HG02610 (cell line): ENCODE data around the gene TC2N.
"Not testable (repeated sequence)": the region's sequence is repeated elsewhere in the genome, so short reads cannot be mapped to it uniquely, and the experiment has no call there.

Experiments used
- ATAC-seq: cut with Tn5 transposase; IDR thresholded peaks from one replicate; pipeline ENCODE4 v1.9.1; 2021; ENCODE audit warnings: mild to moderate bottlenecking, moderate library complexity; ENCODE audit not compliant: unreplicated experiment

The TC2N gene

DNA sequence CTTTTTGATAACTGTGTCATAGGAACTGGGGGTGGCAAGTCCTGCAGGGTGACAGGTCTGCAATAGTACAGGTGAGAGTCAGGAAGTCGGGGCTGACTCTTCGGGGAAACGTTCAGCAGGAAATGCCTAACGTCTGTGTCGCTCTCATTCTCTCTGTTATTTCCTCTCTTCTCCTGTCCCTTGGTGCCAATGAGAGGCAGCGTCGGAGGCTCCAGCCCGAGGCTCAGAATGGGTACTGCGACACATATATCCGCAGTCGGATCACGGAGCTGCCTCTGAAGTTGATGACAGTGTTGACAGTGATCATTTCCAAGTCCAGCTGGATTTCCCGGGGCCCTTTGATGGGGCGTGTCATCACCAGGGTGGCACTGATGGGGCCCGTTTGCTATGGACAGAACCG, 2.7 kb upstream of the TC2N start:
- ATAC-seq: no peak

DNA sequence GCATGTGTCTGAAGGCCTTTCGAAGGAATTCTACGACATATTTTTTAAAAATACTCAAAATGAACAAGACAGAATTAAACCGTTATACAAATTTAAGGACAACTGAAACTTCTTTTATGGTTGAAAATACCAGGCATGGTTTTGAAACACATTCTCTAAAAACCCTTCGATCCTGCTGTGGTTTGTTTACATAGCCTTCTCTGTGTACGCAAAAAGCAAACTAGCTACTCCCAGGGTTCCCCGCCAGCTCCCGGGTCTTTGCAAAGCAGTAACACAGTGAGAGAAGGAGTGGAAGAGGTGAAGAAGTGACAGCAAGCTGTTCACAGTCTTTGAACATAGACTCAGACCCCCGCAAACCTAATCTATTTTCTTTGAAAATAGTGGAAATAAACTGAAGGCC, 2.2 kb upstream of the TC2N start:
- no peak for ATAC-seq

DNA sequence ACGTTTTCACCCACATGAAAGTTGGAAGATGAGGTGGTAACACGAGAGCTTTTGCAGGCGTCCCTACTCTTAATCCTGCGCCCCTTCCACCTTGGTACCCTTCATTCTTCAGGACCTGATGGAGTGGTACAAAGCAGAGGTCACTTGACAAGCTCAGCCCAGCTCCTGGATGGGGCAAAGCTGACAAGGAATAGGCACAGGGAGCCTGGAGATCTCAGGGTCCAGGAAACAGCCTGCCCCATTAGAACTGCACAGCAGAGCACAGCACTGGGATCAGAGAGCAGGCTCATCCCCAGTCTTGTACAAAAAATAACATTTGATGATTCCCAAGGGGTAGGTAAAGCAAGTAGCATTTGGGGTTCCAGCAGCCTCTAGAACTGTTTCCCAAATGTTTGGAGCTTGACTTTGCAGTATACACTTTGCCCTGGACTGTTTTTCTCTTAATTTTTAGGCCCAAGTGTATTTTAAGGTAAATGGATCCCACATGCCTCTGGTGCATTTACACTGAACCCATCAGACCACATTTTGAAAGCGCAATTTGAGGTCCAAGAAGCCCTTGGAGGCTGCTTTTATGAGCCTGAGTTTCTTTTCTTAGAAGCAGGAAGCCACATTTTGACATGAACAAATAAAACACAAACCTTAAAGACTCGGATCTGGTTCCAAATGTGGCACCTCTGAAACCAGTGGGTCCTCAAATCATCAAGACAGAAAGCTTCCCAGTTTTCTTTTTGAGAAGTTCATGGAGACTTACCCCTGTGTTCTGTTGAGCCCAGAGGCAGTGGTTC, 633 bp downstream of the TC2N start:
- no peak for ATAC-seq

DNA sequence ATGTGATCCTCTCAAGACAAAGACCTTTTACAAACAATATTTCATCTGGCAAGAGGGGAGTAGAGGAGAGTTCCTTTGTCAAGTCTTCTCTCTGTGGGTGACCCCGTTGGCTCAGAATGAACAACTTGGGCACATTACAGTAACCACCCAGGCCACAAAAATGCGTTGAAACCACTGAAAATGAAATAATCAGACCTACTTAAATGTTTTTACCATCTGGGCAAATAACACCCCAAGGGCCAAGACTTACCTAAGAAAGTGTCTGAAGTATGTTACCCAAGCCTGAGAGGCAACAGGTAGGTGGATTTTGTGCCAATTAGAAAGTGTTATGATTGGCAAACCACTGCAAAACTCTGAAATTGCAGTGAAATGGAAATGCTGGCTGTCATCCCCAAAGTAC, 1.3 kb downstream of the TC2N start:
- no peak for ATAC-seq

DNA sequence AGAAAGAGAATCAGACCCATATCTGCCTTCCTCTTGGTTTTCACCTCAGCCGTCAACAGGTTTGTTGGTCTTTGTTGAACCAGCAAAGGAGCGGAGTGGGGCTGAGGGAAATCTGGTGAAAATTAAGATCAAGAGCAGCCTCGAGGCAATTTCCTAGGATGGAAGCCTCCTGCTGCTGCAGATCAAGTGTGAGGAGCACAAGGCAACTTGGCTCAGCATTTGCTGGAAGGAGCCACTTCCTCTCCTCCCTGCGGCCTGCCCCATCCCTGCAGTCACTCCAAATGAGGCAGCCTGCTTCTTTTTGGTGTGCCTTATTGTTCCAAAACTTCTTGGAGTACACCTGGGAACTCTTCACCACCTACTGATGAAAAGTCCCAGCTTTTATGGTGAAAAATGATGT, 4.9 kb downstream of the TC2N start:
- ATAC-seq: no peak

DNA sequence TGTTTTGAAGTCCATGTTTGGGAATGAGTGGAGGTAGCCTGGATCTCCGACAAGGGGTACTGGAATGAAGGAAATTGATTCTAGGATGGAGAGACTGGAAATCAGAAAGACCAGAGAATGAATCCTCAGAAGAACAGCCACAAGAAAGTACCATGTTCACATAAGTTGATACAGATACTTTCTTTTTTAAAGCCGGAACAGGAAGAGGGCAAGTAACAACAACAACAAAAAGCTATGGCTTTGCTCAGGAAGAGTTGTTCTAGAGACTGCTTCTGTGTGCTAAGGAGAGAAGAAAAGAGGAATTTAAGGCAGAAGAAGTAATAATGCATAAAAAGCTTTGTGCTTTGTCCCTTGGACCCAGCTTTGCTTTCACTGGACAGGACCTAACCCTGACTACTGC, 6.2 kb downstream of the TC2N start:
- no peak for ATAC-seq

DNA sequence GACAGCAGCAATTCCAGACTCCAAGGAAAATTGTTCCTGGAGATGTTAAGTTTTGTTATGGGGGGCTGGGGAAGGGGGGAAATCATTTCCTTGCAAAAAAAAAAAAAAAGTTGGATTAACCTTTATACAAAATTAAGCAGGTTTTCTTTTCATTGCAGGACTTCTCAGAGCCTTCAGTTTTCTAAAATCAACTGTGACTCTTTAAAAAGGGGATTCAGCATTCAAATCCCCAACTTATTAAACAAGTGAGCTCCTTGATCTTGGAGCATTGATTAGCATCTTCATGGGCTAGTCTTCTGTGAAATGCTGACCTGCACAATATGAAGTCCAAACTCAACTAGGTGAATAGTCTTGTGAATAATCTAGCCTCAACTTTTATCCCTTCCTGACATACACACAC, 7.1 kb downstream of the TC2N start:
- ATAC-seq: no peak

DNA sequence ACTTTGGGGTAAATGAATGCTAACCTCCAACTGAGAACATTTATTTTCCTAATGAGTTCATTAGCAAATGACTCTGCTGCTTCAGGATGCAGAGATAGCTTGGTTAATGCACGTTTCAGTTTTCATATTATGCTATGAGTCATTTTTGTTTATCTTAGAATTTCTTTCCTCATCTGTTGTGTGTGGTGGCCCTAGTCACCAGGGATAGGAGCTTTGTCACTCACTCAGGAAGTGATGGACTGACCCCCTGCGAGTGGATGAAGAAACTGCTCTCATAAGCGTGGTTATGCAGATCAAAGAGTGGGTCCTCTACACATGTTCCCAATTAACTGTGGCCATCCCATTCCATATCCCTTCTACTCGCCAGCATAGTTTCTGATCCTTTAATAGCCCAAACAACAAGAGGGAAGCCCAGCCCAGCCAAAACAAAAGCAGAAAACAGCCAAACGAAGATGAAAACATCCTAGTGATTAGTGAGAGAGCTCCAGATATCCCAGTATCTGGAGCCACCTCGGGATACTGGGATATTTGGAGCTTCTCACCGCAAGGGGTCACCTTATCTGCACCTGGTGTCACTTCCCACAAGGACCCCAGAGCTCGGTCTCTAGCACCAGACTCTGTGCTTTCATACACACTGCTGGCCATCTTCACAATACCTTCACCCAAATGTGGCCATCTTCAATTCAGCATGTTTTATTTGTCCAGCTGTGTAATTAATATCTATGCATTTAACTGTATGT, 8.6 kb downstream of the TC2N start:
- ATAC-seq: peak; percentile 86

DNA sequence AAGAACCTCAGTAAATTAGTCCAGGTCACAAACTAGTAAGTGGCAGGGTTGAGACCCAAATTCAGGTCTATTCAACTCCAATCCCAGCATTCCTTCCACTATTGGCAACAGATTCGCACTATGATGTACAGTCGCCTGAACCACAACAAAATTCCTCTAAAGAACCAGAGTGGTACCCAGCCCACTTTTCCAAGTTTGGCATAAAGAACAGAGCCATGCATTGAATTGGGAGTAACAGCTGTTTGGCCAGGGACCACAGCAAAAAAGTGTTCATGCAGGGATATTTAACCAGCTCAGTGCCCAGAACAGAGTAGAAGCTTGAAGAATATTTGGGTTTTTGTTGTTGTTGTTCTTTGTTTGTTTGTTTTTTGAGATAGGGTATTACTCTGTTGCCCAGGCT, 9.7 kb downstream of the TC2N start:
- ATAC-seq: no peak

DNA sequence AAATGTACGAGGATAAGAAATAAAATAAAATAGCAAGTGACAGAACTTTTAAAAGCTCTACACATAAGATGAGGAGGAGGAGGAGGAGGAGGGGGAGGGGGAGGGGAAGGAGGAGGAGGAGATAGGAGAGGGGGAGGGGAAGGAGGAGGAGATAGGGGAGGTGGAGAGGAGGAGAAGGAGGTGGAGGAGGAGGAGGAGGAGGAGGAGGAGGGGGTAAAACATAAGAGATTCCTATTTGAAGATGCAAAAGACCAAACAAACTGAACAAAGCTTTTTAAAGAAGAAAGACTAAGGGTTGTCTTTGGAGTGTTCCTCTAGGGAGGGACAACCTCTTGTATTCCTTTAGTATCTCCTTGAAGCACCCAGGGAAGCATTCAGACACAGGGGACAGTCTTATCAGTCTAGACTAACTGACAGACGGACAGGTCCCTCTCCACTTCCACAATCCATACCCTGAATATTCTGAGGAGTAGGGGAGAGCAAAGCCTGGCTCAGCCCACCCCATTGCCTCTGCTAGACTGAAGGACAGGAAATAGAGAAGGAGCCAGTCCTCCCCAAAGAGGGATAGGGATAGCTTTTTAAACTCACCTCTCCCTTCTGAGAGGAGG, 12.9 kb downstream of the TC2N start:
- ATAC-seq: no peak

DNA sequence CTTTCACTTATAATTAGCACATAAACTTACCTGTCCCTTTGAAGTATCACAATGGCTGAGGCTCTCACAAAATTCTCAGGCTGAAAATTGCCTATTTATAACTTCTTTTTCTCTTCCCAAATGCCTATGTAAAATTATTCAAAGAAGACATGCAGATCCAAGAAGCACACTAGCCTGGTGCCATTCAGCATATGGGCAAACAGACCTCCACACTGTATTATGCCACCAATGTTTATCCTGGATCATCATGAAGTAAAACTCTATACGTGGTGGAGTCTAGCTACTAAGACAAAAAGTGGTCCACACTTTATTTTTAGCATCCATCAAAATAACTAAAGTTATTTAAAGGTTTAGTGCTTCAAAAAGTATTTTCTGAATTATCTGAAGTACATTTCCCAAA, 15.8 kb downstream of the TC2N start:
- no peak for ATAC-seq

DNA sequence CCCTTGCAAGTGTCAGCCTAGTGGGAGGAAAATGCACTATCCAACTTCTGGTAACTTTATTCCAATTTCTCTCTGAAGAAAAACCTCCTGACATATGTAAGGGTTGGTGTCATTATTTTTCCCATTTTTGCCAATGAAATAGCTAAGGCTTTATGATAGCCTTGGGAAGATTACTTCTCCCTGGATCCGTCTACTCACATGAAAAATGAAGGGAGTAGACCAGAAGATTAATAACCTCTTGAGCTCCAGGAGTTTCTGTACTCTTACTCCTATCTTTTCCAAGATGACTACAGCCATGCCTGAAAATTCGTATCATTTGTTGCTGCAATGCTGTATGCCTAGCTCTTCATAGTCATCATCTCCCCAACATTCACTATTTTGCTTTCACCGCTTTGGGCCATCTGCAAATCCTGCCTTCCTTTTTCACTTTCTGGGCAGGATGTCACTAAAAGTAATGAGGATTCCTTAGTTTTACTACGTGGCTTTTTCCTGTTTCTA, 18.8 kb downstream of the TC2N start:
- no peak for ATAC-seq

DNA sequence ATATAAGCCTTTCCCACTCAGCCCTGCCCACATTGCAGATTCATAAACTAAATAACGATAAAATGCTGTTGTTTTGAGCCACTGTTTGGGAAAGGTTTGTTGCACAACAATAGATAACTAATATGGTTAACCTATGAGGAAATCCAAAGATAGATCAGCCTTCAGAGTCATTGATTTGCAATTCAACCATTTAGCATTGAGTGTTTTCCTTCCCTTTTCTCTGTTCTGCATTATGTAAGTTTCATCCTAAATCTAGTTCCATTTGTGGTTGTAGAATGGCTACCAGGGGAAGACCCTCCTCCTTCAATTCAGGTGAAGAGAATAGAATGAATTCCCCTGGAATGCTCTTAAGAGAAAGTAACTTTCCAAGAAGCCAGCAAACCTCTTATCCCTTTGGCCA, 19.6 kb downstream of the TC2N start:
- ATAC-seq: peak; percentile 33

DNA sequence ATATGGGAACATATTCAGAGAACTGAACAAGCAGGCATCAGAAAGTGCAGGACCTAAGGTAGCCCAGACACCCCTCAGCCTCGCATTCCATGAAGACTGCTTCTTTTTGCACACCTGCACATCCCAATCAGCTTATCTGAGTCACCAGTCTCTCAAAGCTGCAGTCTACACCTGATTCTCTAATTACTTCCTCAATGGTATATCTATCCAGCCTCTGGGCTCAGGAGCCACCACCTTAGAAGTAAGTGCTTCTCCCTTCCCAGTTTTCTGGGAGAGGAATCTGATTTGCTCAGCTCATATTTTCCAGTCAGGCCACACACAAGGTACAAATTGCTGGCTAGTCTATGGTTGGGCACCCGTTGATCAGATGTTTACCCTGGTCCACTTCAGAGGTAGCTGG, 21.7 kb downstream of the TC2N start:
- ATAC-seq: no peak

DNA sequence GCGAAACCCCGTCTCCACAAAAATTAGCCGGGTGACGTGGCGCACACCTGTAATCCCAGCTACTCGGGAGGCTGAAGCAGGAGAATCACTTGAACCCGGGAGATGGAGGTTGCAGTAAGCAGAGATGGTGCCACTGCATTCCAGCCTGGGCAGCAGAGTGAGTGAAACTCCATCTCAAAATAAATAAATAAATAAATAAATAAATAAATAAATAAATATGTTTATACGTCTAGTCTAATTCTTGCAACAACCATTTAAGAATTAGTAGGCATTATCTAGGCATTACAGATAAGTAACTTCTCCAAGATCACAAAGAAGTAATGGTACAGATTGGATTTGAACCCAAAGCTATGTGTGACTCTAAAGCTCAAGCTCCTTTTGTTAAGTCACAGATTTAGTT, 22.3 kb downstream of the TC2N start:
- ATAC-seq: not testable (repeated sequence)

DNA sequence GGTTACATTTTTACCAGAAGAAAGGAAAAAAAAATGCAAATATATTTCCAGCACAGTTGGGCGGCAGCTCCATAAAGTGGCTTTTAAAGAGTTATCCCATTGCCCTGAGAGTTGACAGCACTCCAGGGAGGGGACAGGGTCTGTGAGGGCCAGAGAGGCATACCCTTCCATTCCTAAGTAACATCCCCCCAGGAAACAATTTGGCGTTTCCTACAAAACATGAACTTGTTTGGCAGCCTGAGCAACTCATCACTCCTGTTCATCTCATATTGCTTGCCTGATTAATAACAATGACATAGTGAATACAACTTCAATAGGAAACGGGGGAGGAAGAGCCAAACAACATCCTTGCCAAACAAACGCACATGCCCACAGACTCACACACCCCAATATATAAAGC, 23.3 kb downstream of the TC2N start:
- ATAC-seq: no peak

DNA sequence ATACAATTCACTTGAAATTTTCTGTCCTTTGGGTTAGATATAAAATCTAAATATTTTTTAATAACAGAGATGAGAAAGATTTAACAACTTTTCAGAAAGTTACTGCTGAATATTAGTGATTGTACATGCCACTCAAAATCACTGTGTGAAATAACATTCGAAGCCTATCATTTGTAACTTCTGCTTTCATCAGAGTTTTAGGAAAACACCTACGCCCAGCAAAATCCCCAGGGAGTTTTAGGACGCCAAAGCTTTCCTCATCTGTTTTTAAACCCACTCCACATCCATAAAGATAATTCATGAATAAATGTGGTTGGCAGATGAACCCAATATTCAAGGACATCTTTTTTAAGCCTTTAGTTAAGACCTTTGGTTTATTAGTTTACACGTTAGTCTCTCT, 23.9 kb downstream of the TC2N start:
- no peak for ATAC-seq

DNA sequence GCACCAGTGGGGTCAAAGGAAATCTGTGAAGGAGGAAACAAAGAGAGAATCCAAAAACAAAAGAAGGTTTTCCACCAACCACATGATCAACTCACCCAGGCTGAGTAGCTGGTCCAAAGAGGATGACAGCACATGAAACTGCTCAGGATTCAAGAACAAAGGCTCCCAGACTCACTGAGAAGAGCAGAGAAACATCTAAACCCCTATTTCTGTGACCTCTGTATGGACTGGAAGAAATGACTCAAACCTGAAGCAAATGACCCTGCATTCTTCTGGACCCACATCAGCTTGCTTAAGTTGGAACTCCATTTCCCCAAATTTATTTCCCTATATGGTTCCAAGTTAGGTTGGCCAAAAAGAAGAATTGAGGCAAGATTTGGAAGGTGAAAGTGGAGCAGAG, 26.3 kb downstream of the TC2N start:
- ATAC-seq: no peak

DNA sequence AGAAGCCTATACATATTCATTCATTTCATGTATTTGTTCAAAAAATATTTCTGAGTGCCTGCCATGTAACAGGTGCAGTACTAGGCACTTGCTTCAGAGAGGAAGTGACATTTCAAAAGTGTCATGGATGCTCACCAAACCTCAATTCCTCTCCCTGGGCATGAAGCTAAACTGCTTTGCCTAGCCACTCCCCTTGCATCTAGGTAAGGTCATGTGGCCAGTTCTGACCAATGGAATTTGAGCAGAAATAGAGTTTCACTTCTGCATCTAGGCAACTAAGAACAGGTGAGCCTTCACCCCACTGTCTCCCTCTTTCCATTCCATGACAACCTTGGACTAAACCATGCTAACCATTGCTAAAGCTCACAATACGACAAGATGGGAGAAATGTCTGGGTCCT, 27.6 kb downstream of the TC2N start:
- no peak for ATAC-seq

DNA sequence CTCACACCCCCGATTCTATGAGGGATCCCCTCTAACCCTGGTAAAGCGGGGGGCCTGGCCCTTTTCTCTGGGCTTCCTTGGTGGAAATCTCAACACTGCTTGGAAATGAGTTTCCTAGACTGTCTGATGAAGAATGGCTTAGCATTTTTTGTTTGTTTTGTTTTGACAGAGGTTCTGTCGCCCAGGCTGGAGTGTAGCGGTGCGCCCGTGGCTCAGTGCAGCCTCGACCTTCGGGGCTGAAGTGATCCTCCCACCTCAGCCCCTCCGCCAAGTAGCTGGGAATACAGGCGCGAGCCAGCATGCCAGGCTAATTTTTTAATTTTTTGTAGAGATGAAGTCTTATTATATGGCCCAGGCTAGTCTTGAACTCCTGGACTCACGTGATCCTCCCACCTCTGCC, 30.3 kb downstream of the TC2N start:
- no peak for ATAC-seq

DNA sequence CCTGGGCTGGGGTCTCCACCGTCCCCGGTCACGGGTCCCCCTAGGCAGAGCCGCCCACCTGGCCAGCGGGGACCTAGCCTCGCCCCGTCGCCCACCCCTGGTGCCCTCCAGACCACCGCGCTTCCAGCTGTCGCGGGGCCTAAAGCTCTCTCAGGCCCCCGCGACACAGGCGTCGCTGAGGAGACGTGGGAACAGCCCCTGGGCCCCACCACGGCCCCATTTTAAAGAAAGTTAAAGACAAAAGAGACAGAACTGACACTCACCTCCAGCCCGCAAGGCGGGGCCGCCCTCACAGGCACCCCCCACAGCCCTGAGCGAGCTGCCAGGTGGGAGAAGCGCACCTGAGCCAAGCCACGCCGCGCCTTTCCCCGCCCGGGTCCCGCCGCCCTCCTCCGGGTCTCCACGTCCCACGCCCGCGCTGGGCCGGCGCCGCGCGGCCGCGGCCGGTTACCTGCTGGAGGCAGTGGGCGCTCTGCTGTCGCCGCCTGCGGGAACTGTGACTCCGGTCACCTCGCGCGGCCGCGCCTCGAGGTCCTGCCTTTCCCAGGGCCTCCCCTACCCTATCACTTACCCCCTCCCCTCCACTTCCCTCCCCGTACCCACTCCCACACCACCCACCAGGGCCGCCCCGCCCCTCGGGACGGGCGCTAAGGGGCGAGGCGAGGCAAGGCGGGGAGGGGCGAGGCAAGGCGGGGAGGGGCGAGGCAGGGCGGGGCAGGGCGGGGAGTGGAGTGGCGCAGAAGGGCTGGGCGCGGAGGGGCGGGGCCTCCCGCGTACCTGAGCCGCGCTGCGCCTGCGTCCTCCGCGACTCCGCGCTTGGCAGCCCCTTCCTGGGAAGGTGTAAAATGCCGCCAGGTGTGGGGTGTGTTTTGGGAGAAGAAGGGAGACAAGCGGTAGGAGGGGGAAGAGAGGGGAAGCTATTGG, 31.2 kb downstream of the TC2N start:
- ATAC-seq: peak; percentile 43
